A673 (cell line): ENCODE results near the gene TDO2.

Experiments
- EZH2 ChIP-seq: fragments of 200-600 bp; sonication (generic); IDR thresholded peaks from 2 replicates; pipeline ENCODE4 v1.6.1; 2017; ENCODE audit warnings: borderline replicate concordance, low read depth, mild to moderate bottlenecking, mixed read lengths, antibody characterized with exemption, low read length; ENCODE audit not compliant: poor library complexity, severe bottlenecking
- TF ChIP-seq, protein P1 (sequence below): fragments of 300-800, 200-600 bp; sonication (generic); conservative IDR thresholded peaks from 2 replicates; pipeline ENCODE4 v1.5.1; 2017; ENCODE audit warnings: low read depth, mild to moderate bottlenecking, antibody characterized with exemption, low read length, moderate library complexity, mixed read lengths

GRCh38 chr4:155950461-155950860 is 47.0 kb downstream of the TDO2 start:
- TF ChIP-seq, protein P1, sequence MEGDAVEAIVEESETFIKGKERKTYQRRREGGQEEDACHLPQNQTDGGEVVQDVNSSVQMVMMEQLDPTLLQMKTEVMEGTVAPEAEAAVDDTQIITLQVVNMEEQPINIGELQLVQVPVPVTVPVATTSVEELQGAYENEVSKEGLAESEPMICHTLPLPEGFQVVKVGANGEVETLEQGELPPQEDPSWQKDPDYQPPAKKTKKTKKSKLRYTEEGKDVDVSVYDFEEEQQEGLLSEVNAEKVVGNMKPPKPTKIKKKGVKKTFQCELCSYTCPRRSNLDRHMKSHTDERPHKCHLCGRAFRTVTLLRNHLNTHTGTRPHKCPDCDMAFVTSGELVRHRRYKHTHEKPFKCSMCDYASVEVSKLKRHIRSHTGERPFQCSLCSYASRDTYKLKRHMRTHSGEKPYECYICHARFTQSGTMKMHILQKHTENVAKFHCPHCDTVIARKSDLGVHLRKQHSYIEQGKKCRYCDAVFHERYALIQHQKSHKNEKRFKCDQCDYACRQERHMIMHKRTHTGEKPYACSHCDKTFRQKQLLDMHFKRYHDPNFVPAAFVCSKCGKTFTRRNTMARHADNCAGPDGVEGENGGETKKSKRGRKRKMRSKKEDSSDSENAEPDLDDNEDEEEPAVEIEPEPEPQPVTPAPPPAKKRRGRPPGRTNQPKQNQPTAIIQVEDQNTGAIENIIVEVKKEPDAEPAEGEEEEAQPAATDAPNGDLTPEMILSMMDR: no peak
- TF ChIP-seq EZH2: no peak
